PFSK-1 (cell line): ENCODE measurements around the gene HSPB8.

ENCODE experiments used
- FOXP2 ChIP-seq: optimal IDR thresholded peaks from 2 replicates; pipeline ENCODE3; 2011; ENCODE audit warnings: borderline replicate concordance, control low read depth, inconsistent platforms; ENCODE audit not compliant: insufficient read depth; ENCODE audit errors: extremely low read length, extremely low read depth
- POLR2AphosphoS5 ChIP-seq: IDR thresholded peaks from 2 replicates; pipeline ENCODE4 v1.6.1; 2012; ENCODE audit warnings: low read depth, mild to moderate bottlenecking, control low read depth, low read length, moderate library complexity
- SIN3A ChIP-seq: IDR thresholded peaks from 2 replicates; pipeline ENCODE4 v1.6.1; 2012; ENCODE audit warnings: mild to moderate bottlenecking, low read length, moderate library complexity, borderline replicate concordance; ENCODE audit not compliant: insufficient read depth
- TAF1 ChIP-seq: IDR thresholded peaks from 2 replicates; pipeline ENCODE4 v1.6.1; 2012; ENCODE audit warnings: low read length, control low read depth, borderline replicate concordance; ENCODE audit not compliant: insufficient read depth

GRCh38 chr12:119216084-119216483 lies 37.4 kb downstream of the HSPB8 start:
- TF ChIP-seq POLR2AphosphoS5 = no peak
- no peak for TF ChIP-seq SIN3A
- no peak for TF ChIP-seq FOXP2
- TF ChIP-seq TAF1 = no peak
